HL-60 (cell line): ENCODE data around the gene FRK.

Experiments
- DNase-seq, 2 experiments: peaks; one replicate each; pipeline ENCODE4 v3.0.0-alpha.2; 2010 to 2020; ENCODE audit warnings: low read depth in 1 of 2, low spot score in 1 of 2
- H3K27ac ChIP-seq: fragments of 250-450 bp; sonication (Bioruptor Pico); replicated peaks from 2 replicates; pipeline ENCODE4 v1.5.1; 2020; ENCODE audit warnings: mild to moderate bottlenecking, moderate library complexity
- H3K27me3 ChIP-seq: fragments of 250-450 bp; sonication (Bioruptor Pico); 2 replicates; pipeline ENCODE4 v1.5.1; 2021; ENCODE audit warnings: mild to moderate bottlenecking, moderate library complexity; ENCODE audit not compliant: insufficient read depth, poor library complexity, severe bottlenecking
- H3K4me3 ChIP-seq: replicated peaks from 2 replicates; pipeline ENCODE4 v1.5.1; 2011; ENCODE audit warnings: mild to moderate bottlenecking, control low read depth, low read length; ENCODE audit not compliant: insufficient read depth
- GABPA ChIP-seq: IDR thresholded peaks from 2 replicates; pipeline ENCODE4 v1.6.1; 2012; ENCODE audit warnings: low read depth
- POLR2AphosphoS5 ChIP-seq: IDR thresholded peaks from 2 replicates; pipeline ENCODE4 v1.6.1; 2012; ENCODE audit warnings: low read depth
- SPI1 ChIP-seq: IDR thresholded peaks from 2 replicates; pipeline ENCODE4 v1.6.1; 2012; ENCODE audit warnings: low read depth, mild to moderate bottlenecking, borderline replicate concordance
- TF ChIP-seq, protein P1 (sequence below): IDR thresholded peaks from one replicate; pipeline ENCODE4 v1.5.1; 2011; ENCODE audit warnings: low read length, control low read depth, inconsistent platforms; ENCODE audit not compliant: insufficient read depth
- TF ChIP-seq, protein P2 (sequence below): IDR thresholded peaks from 2 replicates; pipeline ENCODE4 v1.6.1; 2012; ENCODE audit warnings: low read depth; ENCODE audit not compliant: insufficient replicate concordance

The FRK gene

DNA sequence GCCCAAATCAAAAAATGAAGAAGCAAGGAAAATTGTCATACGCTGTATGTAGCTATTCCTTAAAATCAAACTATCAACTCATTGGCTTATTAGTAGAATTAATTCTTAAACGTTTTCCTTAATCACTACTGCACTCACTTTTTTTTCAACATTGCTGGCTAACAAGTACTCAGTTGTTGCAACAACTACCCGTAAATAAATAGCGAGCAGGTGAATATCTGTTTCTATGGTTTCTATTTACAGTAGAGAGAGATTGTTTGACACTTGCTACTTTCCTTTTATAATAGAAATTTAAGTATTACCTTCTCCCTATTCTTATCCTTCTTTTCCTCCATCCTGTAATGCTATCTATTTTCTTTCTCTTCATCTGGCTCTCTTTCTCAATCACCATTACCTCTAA is 25.1 kb downstream of the FRK start:
- TF ChIP-seq, protein P1, sequence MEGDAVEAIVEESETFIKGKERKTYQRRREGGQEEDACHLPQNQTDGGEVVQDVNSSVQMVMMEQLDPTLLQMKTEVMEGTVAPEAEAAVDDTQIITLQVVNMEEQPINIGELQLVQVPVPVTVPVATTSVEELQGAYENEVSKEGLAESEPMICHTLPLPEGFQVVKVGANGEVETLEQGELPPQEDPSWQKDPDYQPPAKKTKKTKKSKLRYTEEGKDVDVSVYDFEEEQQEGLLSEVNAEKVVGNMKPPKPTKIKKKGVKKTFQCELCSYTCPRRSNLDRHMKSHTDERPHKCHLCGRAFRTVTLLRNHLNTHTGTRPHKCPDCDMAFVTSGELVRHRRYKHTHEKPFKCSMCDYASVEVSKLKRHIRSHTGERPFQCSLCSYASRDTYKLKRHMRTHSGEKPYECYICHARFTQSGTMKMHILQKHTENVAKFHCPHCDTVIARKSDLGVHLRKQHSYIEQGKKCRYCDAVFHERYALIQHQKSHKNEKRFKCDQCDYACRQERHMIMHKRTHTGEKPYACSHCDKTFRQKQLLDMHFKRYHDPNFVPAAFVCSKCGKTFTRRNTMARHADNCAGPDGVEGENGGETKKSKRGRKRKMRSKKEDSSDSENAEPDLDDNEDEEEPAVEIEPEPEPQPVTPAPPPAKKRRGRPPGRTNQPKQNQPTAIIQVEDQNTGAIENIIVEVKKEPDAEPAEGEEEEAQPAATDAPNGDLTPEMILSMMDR = no peak
- TF ChIP-seq SPI1 (no peak), POLR2AphosphoS5 (no peak), GABPA (no peak)
- TF ChIP-seq, protein P2, sequence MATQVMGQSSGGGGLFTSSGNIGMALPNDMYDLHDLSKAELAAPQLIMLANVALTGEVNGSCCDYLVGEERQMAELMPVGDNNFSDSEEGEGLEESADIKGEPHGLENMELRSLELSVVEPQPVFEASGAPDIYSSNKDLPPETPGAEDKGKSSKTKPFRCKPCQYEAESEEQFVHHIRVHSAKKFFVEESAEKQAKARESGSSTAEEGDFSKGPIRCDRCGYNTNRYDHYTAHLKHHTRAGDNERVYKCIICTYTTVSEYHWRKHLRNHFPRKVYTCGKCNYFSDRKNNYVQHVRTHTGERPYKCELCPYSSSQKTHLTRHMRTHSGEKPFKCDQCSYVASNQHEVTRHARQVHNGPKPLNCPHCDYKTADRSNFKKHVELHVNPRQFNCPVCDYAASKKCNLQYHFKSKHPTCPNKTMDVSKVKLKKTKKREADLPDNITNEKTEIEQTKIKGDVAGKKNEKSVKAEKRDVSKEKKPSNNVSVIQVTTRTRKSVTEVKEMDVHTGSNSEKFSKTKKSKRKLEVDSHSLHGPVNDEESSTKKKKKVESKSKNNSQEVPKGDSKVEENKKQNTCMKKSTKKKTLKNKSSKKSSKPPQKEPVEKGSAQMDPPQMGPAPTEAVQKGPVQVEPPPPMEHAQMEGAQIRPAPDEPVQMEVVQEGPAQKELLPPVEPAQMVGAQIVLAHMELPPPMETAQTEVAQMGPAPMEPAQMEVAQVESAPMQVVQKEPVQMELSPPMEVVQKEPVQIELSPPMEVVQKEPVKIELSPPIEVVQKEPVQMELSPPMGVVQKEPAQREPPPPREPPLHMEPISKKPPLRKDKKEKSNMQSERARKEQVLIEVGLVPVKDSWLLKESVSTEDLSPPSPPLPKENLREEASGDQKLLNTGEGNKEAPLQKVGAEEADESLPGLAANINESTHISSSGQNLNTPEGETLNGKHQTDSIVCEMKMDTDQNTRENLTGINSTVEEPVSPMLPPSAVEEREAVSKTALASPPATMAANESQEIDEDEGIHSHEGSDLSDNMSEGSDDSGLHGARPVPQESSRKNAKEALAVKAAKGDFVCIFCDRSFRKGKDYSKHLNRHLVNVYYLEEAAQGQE = no peak
- Histone ChIP-seq H3K4me3 (no peak overlapping the region), H3K27ac (no peak overlapping the region), H3K27me3 (peaks cover 6% of the 10 kb centered on the region)
- DNase-seq = no peak

DNA sequence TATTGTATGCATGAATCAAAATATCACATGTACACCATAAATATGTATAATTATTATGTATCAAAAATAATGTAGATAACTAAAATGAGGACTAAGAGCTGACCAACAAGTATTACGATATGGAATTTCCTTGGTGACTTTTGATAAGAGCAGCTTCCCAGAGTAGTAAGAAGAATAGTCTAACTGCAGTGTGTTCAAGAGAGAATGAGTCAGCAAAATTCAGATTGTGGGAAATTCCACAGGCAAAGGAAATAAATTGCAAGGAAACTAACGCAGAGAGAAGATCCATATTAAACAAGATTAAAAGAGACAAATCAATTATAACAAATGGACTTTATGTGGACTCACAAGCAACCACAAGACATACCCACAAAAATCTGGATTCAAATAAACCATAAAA is 26.4 kb downstream of the FRK start:
- Histone ChIP-seq H3K27me3 (peaks cover 6% of the 10 kb centered on the region), H3K27ac (no peak overlapping the region), H3K4me3 (no peak overlapping the region)
- TF ChIP-seq SPI1 = no peak
- TF ChIP-seq, protein P2 = no peak
- no peak for TF ChIP-seq GABPA
- DNase-seq = no peak

DNA sequence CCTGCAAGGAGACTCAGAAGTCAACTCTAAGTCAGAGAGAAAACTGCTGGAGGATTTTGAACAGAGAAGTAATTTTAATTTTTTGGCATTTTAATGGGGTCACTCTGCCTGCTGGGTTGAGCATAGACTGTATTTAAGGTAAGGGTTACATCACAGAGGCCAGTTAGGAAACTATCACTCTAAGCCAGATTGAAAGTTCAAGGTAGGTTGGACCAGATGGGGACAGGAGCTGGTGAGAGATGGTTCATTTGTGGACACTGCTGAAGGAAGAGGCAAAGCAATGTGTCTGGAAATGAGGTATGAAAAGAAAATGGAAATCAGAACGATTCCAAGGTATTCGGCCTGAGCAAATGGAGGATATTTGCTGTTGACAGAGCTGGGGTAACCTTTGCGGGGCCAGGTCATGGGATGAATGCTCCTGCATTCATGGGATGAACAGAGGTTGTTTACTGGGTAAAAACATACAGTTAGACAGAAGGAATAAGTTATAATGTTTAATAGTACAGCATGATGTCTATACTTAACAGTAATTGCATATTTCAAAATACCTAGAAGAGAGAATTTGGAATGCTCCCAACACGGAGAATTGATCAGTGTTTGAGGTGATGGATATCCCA is 26.9 kb downstream of the FRK start:
- Histone ChIP-seq H3K27me3 (peaks cover 6% of the 10 kb centered on the region), H3K27ac (no peak overlapping the region), H3K4me3 (no peak overlapping the region)
- TF ChIP-seq, protein P1 = no peak
- TF ChIP-seq POLR2AphosphoS5 = no peak
- TF ChIP-seq GABPA = no peak
- TF ChIP-seq, protein P2 = no peak
- TF ChIP-seq SPI1 = no peak
- no peak for DNase-seq
